Fibroblast of skin of abdomen (primary cell): ENCODE measurements around the gene AMBP. TPM values are rescaled to one million over a fixed set of nuclear protein-coding genes. Genes with fewer than 3 reads are reported as not detected.

Experiments used
- DNase-seq: peaks from one replicate; pipeline ENCODE4 v3.0.0-alpha.2; 2013
- polyA plus RNA-seq, 2 experiments: library from polyadenylated mRNA; unstranded; fragments of 120-200 nt; gene quantifications; one replicate each; pipeline ENCODE4 v1.2.1, GENCODE V29; 2013; ENCODE audit not compliant: insufficient read length in 2 of 2

Gene AMBP
- 0.24 TPM for polyA plus RNA-seq (2013, experiment 1 of 2; ENCODE audit: insufficient read length)
- 0.10 TPM for polyA plus RNA-seq (2013, experiment 2 of 2; ENCODE audit: insufficient read length)

GRCh38 chr9:114078021-114078780 lies at the start of gene AMBP:
Gene AMBP (minus strand): TSS chr9:114078300. CDS start chr9:114078209, 91 bp downstream.
- DNase-seq = no peak

GRCh38 chr9:114126247-114127060 lies 48.4 kb upstream of the AMBP start:
- DNase-seq = no peak

- DNase-seq = no peak
Measured at GRCh38 chr9:114125476-114126013, 47.4 kb upstream of the AMBP start.

- no peak for DNase-seq
Measured at GRCh38 chr9:114124666-114125475, 46.8 kb upstream of the AMBP start.

- DNase-seq = no peak
Measured at GRCh38 chr9:114124138-114124537, 46.0 kb upstream of the AMBP start.

GRCh38 chr9:114123031-114123977 lies 45.2 kb upstream of the AMBP start:
- no peak for DNase-seq

GRCh38 chr9:114122136-114123027 lies 44.3 kb upstream of the AMBP start:
- no peak for DNase-seq

- DNase-seq = no peak
Measured at GRCh38 chr9:114121227-114122135, 43.4 kb upstream of the AMBP start.

- DNase-seq = no peak
Measured at GRCh38 chr9:114120192-114121014, 42.3 kb upstream of the AMBP start.

- no peak for DNase-seq
Measured at GRCh38 chr9:114119242-114120191, 41.4 kb upstream of the AMBP start.

- DNase-seq = no peak
Measured at GRCh38 chr9:114117996-114118830, 40.1 kb upstream of the AMBP start.

- DNase-seq = no peak
Measured at GRCh38 chr9:114117614-114117995, 39.5 kb upstream of the AMBP start.

GRCh38 chr9:114116126-114116747 lies 38.1 kb upstream of the AMBP start:
- DNase-seq = no peak

- DNase-seq = no peak
Measured at GRCh38 chr9:114115654-114116125, 37.6 kb upstream of the AMBP start.

- no peak for DNase-seq
Measured at GRCh38 chr9:114114364-114114763, 36.3 kb upstream of the AMBP start.
